AG04449 (cell line): Measurements from ENCODE around the gene RNASET2.

Experiments used
- CTCF ChIA-PET: fragments of 350-600 bp; formaldehyde crosslinking; extraction: SDS; loops from one replicate; lab custom pipeline; 2021; ENCODE audit warnings: antibody characterized with exemption; lab: Yijun Ruan, JAX
- POLR2A ChIA-PET: fragments of 400-600, 350-600 bp; formaldehyde crosslinking; extraction: SDS; loops from one replicate; lab custom pipeline; 2020; ENCODE audit warnings: antibody characterized with exemption, inconsistent platforms; lab: Yijun Ruan, JAX
- DNase-seq: peaks from one replicate; pipeline ENCODE4 v3.0.0-alpha.2; 2010; ENCODE audit warnings: low read depth, low spot score
- H3K4me3 ChIP-seq: 2 replicates; pipeline ENCODE4 v1.5.1; 2011; ENCODE audit warnings: low read depth, mild to moderate bottlenecking, control low read depth, low read length
- TF ChIP-seq, protein P1 (sequence below): IDR thresholded peaks from one replicate; pipeline ENCODE4 v1.5.1; 2011; ENCODE audit warnings: mild to moderate bottlenecking, moderate library complexity, low read length, control low read depth, inconsistent platforms; ENCODE audit not compliant: insufficient read depth; ENCODE audit errors: missing control alignments

RNASET2 gene

DNA sequence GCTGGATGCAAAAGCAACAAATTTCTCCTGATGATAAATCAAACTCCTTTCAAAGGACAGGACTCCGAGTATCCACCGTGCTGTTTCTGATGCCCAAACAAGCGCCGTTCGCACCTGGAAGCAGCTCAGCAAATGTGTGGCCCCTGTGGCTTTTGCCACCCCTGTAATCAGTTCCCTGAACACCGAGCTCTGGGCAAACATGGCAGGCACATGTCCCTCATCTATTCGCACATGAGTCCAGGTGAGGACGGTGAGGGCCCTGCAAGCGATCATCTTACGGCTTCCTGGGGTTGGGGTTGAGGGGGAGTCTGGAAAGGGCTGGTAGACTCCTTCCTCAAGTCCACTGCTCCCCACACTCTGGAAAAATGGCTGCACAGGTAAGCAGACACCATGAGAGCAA, 23.7 kb downstream of the RNASET2 start:
- no peak overlapping the region for H3K4me3 ChIP-seq
- POLR2A ChIA-PET, result no interaction called here

GRCh38 chr6:166932116-166932515, 24.2 kb downstream of the RNASET2 start:
- TF ChIP-seq, protein P1, sequence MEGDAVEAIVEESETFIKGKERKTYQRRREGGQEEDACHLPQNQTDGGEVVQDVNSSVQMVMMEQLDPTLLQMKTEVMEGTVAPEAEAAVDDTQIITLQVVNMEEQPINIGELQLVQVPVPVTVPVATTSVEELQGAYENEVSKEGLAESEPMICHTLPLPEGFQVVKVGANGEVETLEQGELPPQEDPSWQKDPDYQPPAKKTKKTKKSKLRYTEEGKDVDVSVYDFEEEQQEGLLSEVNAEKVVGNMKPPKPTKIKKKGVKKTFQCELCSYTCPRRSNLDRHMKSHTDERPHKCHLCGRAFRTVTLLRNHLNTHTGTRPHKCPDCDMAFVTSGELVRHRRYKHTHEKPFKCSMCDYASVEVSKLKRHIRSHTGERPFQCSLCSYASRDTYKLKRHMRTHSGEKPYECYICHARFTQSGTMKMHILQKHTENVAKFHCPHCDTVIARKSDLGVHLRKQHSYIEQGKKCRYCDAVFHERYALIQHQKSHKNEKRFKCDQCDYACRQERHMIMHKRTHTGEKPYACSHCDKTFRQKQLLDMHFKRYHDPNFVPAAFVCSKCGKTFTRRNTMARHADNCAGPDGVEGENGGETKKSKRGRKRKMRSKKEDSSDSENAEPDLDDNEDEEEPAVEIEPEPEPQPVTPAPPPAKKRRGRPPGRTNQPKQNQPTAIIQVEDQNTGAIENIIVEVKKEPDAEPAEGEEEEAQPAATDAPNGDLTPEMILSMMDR, result no peak
- H3K4me3 ChIP-seq, result no peak overlapping the region
- CTCF ChIA-PET, result no interaction called here
- POLR2A ChIA-PET, result interaction anchor here (1.0 kb wide), 1 partner anchor 25 kb away, joined by 3 read pairs; no protein-coding TSS in a partner anchor
- DNase-seq, result no peak

More for the DNA sequence above, 23.7 kb downstream of the RNASET2 start:
- no peak for DNase-seq
- CTCF ChIA-PET, result interaction anchor here (1.1 kb wide), 1 partner anchor 21 kb away, joined by 3 read pairs; no protein-coding TSS in a partner anchor
- TF ChIP-seq, protein P1, result no peak

GRCh38 chr6:166931426-166931970, 24.9 kb downstream of the RNASET2 start:
- no peak for DNase-seq
- ChIA-PET CTCF (no interaction called here), POLR2A (interaction anchor here (1.0 kb wide), 1 partner anchor 25 kb away, joined by 3 read pairs; no protein-coding TSS in a partner anchor)
- TF ChIP-seq, protein P1, result no peak
- H3K4me3 ChIP-seq, result no peak overlapping the region

- TF ChIP-seq, protein P1, result no peak
- POLR2A ChIA-PET, result no interaction called here
- CTCF ChIA-PET, result no interaction called here
- no peak for DNase-seq
- no peak overlapping the region for H3K4me3 ChIP-seq
Observed at GRCh38 chr6:166930354-166930891, 25.9 kb downstream of the RNASET2 start.

DNA sequence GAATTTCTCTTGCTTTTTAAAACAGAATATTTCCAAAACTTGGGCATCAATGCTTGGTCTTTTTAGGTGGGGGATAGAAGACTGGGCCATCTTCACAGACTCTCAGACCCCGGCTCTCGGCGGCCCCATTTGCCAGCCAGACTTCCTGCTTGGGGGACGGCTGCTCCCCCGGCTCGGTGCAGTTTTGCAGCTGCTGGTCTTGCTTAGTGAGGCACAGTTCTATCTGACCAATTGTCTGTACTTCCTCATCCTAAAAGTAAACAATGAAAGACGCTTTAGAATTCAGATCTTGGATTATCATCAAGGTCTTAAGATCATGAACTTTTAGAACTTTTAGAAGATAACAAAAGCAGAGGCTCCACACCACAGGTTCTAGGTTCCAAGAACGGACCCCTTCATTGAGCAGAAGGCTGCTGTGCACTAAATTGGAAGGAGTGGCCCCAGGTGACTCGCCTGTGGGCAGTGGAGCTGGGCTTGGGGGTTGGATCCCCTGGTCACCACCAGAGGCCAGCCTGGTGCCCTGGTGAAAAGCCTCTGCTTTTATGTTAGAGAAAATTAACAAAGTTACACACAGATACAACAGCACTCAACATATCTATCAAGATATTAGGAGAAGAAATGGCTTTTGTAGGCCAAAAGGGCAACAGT, 26.7 kb downstream of the RNASET2 start:
- POLR2A ChIA-PET, result no interaction called here
- TF ChIP-seq, protein P1, result no peak
- DNase-seq, result no peak
- H3K4me3 ChIP-seq, result no peak overlapping the region
- CTCF ChIA-PET, result no interaction called here
